GM19240 (cell line): ENCODE measurements around the gene LSM11.

Source experiments
- DNase-seq: peaks from one replicate; pipeline ENCODE4 v3.0.0; 2011; ENCODE audit warnings: low spot score; ENCODE audit not compliant: insufficient read length

Gene LSM11

GRCh38 chr5:157767689-157768088 is 24.2 kb downstream of the LSM11 start:
- no peak for DNase-seq

GRCh38 chr5:157770665-157771064 is 27.2 kb downstream of the LSM11 start:
- no peak for DNase-seq

GRCh38 chr5:157772127-157772526 is 28.6 kb downstream of the LSM11 start:
- no peak for DNase-seq

GRCh38 chr5:157778121-157778805 is 34.8 kb downstream of the LSM11 start:
- no peak for DNase-seq

- no peak for DNase-seq
Observed at GRCh38 chr5:157779221-157779620, 35.7 kb downstream of the LSM11 start.

- DNase-seq = no peak
Observed at GRCh38 chr5:157785801-157786200, 42.3 kb downstream of the LSM11 start.

- no peak for DNase-seq
Observed at GRCh38 chr5:157793301-157793700, 49.8 kb downstream of the LSM11 start.

GRCh38 chr5:157799578-157799977 is 56.1 kb downstream of the LSM11 start:
- DNase-seq = no peak

- no peak for DNase-seq
Observed at GRCh38 chr5:157800137-157800536, 56.6 kb downstream of the LSM11 start.

- no peak for DNase-seq
Observed at GRCh38 chr5:157802736-157803135, 59.2 kb downstream of the LSM11 start.

GRCh38 chr5:157808043-157808442 is 64.5 kb downstream of the LSM11 start:
- no peak for DNase-seq
